Right atrium auricular region (tissue), 2 donors: Measurements from ENCODE around the gene SLC4A5. TPM values are rescaled to one million over a fixed set of nuclear protein-coding genes. Genes with fewer than 3 reads are reported as not detected.

ENCODE experiments used
- DNase-seq: peaks from one replicate; pipeline ENCODE4 v3.0.0-alpha.2; 2019; ENCODE audit warnings: low spot score
- H3K27ac ChIP-seq, 2 donors: fragments of 200-600 bp; sonication (generic); 1 replicate in 1 of 2; 2 replicates in 1 of 2; pipeline ENCODE4 v1.5.1; 2016 to 2019
- H3K27me3 ChIP-seq, 2 donors: fragments of 200-600 bp; sonication (generic); one replicate each; pipeline versions ENCODE4 v1.5.1 to v1.6.0; 2017 to 2019
- H3K36me3 ChIP-seq: fragments of 200-600 bp; sonication (generic); one replicate; pipeline ENCODE4 v1.5.1; 2016
- H3K4me1 ChIP-seq, 2 donors: fragments of 200-600 bp; sonication (generic); one replicate each; pipeline versions ENCODE4 v1.5.1 to v1.6.0; 2017 to 2019
- H3K4me3 ChIP-seq, 2 donors: fragments of 200-600 bp; sonication (generic); 1 replicate in 1 of 2; 2 replicates in 1 of 2; pipeline ENCODE4 v1.5.1; 2017 to 2019; ENCODE audit warnings: mild to moderate bottlenecking in 1 of 2, moderate library complexity in 1 of 2
- H3K9me3 ChIP-seq, 2 donors: fragments of 200-600 bp; sonication (generic); one replicate each; pipeline ENCODE4 v1.5.1; 2019
- total RNA-seq, 2 donors: library from RNA; depleted of rRNA; stranded (reverse); fragments of >200 nt; gene quantifications; one replicate each; pipeline ENCODE4 v1.1.0, GENCODE V29; 2016
- TF ChIP-seq, protein P1 (sequence below), 2 donors: fragments of 200-600 bp; sonication (generic); IDR thresholded peaks; one replicate each; pipeline ENCODE4 v1.5.1; 2019; ENCODE audit warnings: antibody characterized with exemption in 2 of 2

SLC4A5 gene
- total RNA-seq, 2 donors from 2014 or later, result 0.28 to 1.3 TPM

DNA sequence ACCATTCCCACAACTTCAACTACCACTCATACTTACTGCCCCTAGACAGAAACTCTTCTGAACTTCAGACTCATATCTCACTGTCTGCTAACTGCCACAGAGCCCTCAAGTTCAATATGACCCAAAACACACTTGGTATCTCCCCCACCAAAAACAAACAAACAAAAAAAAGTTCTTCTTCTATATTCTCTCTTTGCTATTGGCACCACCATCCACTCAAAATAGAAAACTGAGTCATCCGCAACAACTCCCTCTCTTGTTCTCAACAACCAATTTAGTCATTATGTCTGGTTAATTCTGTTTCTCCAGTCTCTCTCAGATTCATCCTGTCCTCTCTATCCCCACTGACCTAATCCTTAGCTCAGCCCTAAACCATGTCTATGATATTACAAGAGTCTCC lies 44.1 kb upstream of the SLC4A5 start:
- DNase-seq, result no peak
- H3K27me3 ChIP-seq, result no peaks in the 10 kb centered on the region
- peaks cover 0 to 75% of the 10 kb centered on the region in 2 donors for H3K4me1 ChIP-seq
- H3K9me3 ChIP-seq, result no peaks in the 10 kb centered on the region
- H3K27ac ChIP-seq, result peak overlapping the region in 1 of 2 donors; percentile 68
- H3K36me3 ChIP-seq, result no peaks in the 10 kb centered on the region
- TF ChIP-seq, protein P1, sequence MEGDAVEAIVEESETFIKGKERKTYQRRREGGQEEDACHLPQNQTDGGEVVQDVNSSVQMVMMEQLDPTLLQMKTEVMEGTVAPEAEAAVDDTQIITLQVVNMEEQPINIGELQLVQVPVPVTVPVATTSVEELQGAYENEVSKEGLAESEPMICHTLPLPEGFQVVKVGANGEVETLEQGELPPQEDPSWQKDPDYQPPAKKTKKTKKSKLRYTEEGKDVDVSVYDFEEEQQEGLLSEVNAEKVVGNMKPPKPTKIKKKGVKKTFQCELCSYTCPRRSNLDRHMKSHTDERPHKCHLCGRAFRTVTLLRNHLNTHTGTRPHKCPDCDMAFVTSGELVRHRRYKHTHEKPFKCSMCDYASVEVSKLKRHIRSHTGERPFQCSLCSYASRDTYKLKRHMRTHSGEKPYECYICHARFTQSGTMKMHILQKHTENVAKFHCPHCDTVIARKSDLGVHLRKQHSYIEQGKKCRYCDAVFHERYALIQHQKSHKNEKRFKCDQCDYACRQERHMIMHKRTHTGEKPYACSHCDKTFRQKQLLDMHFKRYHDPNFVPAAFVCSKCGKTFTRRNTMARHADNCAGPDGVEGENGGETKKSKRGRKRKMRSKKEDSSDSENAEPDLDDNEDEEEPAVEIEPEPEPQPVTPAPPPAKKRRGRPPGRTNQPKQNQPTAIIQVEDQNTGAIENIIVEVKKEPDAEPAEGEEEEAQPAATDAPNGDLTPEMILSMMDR (IDR thresholded peaks at IDR 0.05), result no peak
- no peak overlapping the region for H3K4me3 ChIP-seq

DNA sequence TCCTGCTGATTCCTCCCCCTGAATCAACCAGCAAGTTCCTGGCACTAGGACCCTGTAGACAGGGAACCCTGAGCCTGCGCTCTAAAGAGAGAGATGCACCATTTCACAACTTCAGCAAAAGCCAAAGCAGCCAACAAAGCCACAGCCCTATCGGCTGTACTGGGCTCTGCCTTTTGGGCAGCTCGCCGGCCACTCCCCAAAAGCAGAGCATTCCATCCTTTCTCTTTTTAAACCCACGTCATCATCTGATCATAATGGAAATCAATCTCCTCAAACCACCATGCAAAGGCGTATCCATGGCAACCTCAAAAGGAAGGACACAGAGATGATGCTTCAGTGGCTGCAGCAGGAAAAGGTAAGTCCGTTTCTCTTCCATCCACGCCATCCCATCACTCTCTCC lies 42.2 kb upstream of the SLC4A5 start:
- no peak for DNase-seq
- no peaks in the 10 kb centered on the region for H3K9me3 ChIP-seq
- H3K36me3 ChIP-seq, result no peaks in the 10 kb centered on the region
- H3K4me3 ChIP-seq, result no peak overlapping the region
- no peaks in the 10 kb centered on the region for H3K27me3 ChIP-seq
- TF ChIP-seq, protein P1 (IDR thresholded peaks at IDR 0.05), result no peak
- peaks cover 0 to 84% of the 10 kb centered on the region in 2 donors for H3K4me1 ChIP-seq
- no peak overlapping the region for H3K27ac ChIP-seq

DNA sequence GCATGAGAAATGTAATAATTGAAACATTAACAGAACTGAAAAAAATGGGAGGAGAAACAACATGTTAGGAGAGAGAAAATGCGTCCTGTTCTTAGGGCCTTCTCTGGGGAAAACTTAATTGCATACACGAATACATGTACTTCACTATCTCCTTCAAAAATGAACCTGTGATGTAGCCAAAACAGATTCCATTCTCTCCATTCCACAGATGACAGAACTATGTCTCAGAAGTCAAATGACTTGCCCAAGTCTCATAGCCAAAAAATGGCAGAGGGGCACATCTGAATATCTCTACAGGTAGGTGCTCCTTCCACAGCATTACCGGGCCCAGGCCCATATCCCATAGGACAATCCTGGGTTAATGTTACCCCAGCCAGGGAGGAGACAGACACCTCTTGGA lies 40.8 kb upstream of the SLC4A5 start:
- Histone ChIP-seq H3K27me3 (no peaks in the 10 kb centered on the region), H3K4me1 (peaks cover 0 to 84% of the 10 kb centered on the region in 2 donors), H3K36me3 (no peaks in the 10 kb centered on the region), H3K4me3 (no peak overlapping the region), H3K9me3 (no peaks in the 10 kb centered on the region), H3K27ac (peak overlapping the region in 1 of 2 donors; percentile 2)
- TF ChIP-seq, protein P1 (IDR thresholded peaks at IDR 0.05), result no peak
- no peak for DNase-seq

DNA sequence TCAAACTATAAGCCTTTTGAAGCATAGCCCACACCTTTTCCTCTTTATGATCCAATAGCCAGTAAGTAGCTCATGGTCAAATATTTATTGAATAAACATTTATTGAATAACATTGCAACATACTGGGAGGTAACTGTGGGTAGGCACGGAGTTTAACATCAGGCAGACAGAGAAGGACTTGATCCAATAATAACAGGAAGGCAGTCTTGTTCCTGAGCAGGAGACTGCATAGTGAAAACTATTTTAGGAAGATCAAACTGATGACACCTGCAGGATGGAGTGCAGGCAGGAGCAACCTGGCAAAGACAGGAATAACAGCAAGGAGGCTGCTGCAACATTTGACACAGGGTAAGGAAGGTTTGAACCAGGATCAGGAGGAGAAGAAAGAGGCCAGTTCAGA lies 40.0 kb upstream of the SLC4A5 start:
- Histone ChIP-seq H3K9me3 (no peaks in the 10 kb centered on the region), H3K27ac (peak overlapping the region in 1 of 2 donors; percentile 23), H3K4me1 (peaks cover 0 to 81% of the 10 kb centered on the region in 2 donors), H3K27me3 (no peaks in the 10 kb centered on the region), H3K36me3 (no peaks in the 10 kb centered on the region), H3K4me3 (no peak overlapping the region)
- TF ChIP-seq, protein P1 (IDR thresholded peaks at IDR 0.05), result no peak
- no peak for DNase-seq

DNA sequence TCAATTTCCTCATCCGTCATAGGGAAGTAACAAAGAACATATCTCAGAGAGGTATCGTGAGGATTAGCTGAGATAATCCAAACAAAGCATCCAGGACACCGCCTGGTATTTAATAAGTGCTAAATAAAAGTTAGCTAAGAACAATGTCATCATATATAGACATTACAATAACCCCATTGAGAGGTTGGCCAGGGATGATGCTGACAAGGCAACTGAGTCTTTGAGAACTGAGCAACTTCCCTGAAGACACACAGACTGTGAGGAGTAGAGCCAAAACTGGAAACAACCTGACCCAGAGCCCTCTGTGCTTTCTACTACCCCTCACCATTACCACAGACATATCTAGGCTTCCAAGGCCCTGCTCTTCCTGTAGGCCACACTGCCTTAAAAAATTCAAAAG lies 38.5 kb upstream of the SLC4A5 start:
- H3K36me3 ChIP-seq, result peaks cover 13% of the 10 kb centered on the region
- H3K4me1 ChIP-seq, result peaks cover 0 to 66% of the 10 kb centered on the region in 2 donors

More for the DNA sequence above, 38.5 kb upstream of the SLC4A5 start:
- peak overlapping the region in 1 of 2 donors; percentile 26 for H3K27ac ChIP-seq
- TF ChIP-seq, protein P1 (IDR thresholded peaks at IDR 0.05), result no peak
- no peaks in the 10 kb centered on the region for H3K27me3 ChIP-seq
- H3K9me3 ChIP-seq, result no peaks in the 10 kb centered on the region
- DNase-seq, result no peak
- no peak overlapping the region for H3K4me3 ChIP-seq
